Endodermal cell (in vitro differentiated cells): ENCODE results near the gene ACTN3. TPM values are rescaled to one million over a fixed set of nuclear protein-coding genes. Genes with fewer than 3 reads are reported as not detected.

Experiments used
- DNase-seq: peaks from one replicate; pipeline ENCODE4 v3.0.0-alpha.2; 2017
- H3K27ac ChIP-seq: 2 replicates; pipeline ENCODE4 v1.5.1; 2013; ENCODE audit warnings: mild to moderate bottlenecking, low read depth, low read length, moderate library complexity
- H3K27me3 ChIP-seq: 2 replicates; pipeline ENCODE4 v1.6.1; 2013; ENCODE audit warnings: mild to moderate bottlenecking, low read length, moderate library complexity; ENCODE audit not compliant: insufficient read depth, control insufficient read depth, poor library complexity, severe bottlenecking
- H3K36me3 ChIP-seq: 2 replicates; pipeline ENCODE4 v1.7.0; 2013; ENCODE audit warnings: mild to moderate bottlenecking, low read length, moderate library complexity; ENCODE audit not compliant: control insufficient read depth, insufficient read depth
- H3K4me1 ChIP-seq: one replicate; pipeline ENCODE4 v1.7.0; 2013; ENCODE audit warnings: low read length; ENCODE audit not compliant: control insufficient read depth, insufficient read depth
- H3K4me3 ChIP-seq: 2 replicates; pipeline ENCODE4 v1.5.1; 2013; ENCODE audit warnings: mild to moderate bottlenecking, low read length, moderate library complexity
- H3K9ac ChIP-seq: 2 replicates; pipeline ENCODE4 v1.6.1; 2013; ENCODE audit warnings: mild to moderate bottlenecking, low read length, moderate library complexity; ENCODE audit not compliant: poor library complexity, severe bottlenecking; ENCODE audit errors: extremely low read depth
- H3K9me3 ChIP-seq: 2 replicates; pipeline ENCODE4 v1.6.1; 2013; ENCODE audit warnings: mild to moderate bottlenecking, low read length, moderate library complexity; ENCODE audit not compliant: control insufficient read depth
- H3K27ac Mint-ChIP-seq: 2 replicates; pipeline ENCODE4 v1.8.0; 2020; ENCODE audit warnings: mixed read lengths
- H3K27me3 Mint-ChIP-seq: 2 replicates; pipeline ENCODE4 v1.8.0; 2021; ENCODE audit warnings: mild to moderate bottlenecking, mixed read lengths; ENCODE audit not compliant: insufficient read depth
- H3K36me3 Mint-ChIP-seq: 2 replicates; pipeline ENCODE4 v1.8.0; 2020; ENCODE audit warnings: low read depth, mixed read lengths
- H3K4me1 Mint-ChIP-seq: 2 replicates; pipeline ENCODE4 v1.8.0; 2020; ENCODE audit warnings: mixed read lengths
- H3K4me3 Mint-ChIP-seq: 2 replicates; pipeline ENCODE4 v1.8.0; 2020; ENCODE audit warnings: mild to moderate bottlenecking, moderate library complexity, mixed read lengths
- H3K9me3 Mint-ChIP-seq: 2 replicates; pipeline ENCODE4 v1.8.0; 2020; ENCODE audit warnings: mild to moderate bottlenecking, mixed read lengths
- WGBS, 2 experiments: methylation state at CpG; one replicate each; pipeline versions ENCODE4 v1.1.5 to v1.1.7; 2013; ENCODE audit warnings: missing lambda C conversion rate in 2 of 2, mixed read lengths in 1 of 2; ENCODE audit not compliant: insufficient coverage in 1 of 2, insufficient read length in 1 of 2; 5-methylcytosine and 5-hydroxymethylcytosine counted together
- total RNA-seq, 2 donors: library from RNA; stranded (reverse); fragmentation: NEBNext Ultra II Directional in 1 of 2; extraction: Animal tissue kit (Norgen Biotek cat#: 25700) in 1 of 2; gene quantifications; 2 replicates in 1 of 2; 3 replicates in 1 of 2; pipeline ENCODE4 v1.2.1, GENCODE V29; 2021
- TF ChIP-seq, protein P1 (sequence below): fragments of 200-600 bp; sonication (generic); conservative IDR thresholded peaks from 2 replicates; pipeline ENCODE4 v1.5.0; 2021; ENCODE audit warnings: antibody characterized with exemption, mild to moderate bottlenecking

Gene ACTN3
- total RNA-seq, 2 donors from 2014 or later: 1.7 to 5.3 TPM

DNA sequence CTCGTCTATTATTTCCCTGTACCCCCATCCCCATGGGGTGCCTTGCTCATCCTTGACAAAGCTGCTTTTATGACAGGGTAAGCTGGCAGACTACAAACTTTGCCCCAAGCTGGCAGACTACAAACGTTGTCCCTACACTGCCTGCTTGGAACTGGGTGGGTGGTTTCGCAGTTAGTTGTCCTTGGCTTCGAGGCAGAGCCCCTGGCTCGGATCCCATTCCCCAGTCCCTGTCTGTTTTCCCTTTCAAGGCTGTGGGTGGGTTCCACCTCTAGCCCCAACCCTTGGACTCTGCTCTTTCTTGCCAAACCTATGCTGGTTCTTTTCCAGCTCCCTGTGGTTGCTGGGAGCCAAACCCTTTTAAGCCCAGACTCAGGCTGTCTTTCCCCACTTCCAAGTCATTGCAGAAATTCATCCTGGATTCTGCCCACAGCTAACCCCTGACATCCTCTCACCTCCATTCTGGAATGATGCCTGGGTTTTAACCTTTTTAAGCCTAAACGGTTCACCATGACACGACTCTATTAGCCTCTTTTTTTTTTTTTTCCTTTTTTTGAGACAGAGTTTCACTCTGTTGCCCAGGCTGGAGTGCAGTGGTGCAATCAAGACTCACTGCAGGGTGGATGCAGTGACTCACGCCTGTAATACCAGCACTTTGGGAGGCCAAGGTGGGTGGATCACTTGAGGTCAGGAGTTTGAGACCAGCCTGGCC lies 60.6 kb downstream of the ACTN3 start:
- 88 to 92% methylated on average over 6 to 8 of the region's 8 CpGs for WGBS, 2 experiments
- no peak overlapping the region for H3K4me3 Mint-ChIP-seq
- no peaks in the 10 kb centered on the region for H3K4me1 ChIP-seq
- DNase-seq: no peak
- H3K9ac ChIP-seq: no peak overlapping the region
- H3K4me1 Mint-ChIP-seq: no peaks in the 10 kb centered on the region
- H3K27me3 ChIP-seq: no peaks in the 10 kb centered on the region
- peaks cover 19% of the 10 kb centered on the region for H3K36me3 ChIP-seq
- H3K9me3 ChIP-seq: no peaks in the 10 kb centered on the region
- H3K27ac Mint-ChIP-seq: no peak overlapping the region
- no peak overlapping the region for H3K4me3 ChIP-seq
- H3K27me3 Mint-ChIP-seq: no peaks in the 10 kb centered on the region
- no peak overlapping the region for H3K27ac ChIP-seq
- H3K9me3 Mint-ChIP-seq: peaks cover 9% of the 10 kb centered on the region
- TF ChIP-seq, protein P1, sequence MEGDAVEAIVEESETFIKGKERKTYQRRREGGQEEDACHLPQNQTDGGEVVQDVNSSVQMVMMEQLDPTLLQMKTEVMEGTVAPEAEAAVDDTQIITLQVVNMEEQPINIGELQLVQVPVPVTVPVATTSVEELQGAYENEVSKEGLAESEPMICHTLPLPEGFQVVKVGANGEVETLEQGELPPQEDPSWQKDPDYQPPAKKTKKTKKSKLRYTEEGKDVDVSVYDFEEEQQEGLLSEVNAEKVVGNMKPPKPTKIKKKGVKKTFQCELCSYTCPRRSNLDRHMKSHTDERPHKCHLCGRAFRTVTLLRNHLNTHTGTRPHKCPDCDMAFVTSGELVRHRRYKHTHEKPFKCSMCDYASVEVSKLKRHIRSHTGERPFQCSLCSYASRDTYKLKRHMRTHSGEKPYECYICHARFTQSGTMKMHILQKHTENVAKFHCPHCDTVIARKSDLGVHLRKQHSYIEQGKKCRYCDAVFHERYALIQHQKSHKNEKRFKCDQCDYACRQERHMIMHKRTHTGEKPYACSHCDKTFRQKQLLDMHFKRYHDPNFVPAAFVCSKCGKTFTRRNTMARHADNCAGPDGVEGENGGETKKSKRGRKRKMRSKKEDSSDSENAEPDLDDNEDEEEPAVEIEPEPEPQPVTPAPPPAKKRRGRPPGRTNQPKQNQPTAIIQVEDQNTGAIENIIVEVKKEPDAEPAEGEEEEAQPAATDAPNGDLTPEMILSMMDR: no peak
- H3K36me3 Mint-ChIP-seq: peaks cover 44% of the 10 kb centered on the region

DNA sequence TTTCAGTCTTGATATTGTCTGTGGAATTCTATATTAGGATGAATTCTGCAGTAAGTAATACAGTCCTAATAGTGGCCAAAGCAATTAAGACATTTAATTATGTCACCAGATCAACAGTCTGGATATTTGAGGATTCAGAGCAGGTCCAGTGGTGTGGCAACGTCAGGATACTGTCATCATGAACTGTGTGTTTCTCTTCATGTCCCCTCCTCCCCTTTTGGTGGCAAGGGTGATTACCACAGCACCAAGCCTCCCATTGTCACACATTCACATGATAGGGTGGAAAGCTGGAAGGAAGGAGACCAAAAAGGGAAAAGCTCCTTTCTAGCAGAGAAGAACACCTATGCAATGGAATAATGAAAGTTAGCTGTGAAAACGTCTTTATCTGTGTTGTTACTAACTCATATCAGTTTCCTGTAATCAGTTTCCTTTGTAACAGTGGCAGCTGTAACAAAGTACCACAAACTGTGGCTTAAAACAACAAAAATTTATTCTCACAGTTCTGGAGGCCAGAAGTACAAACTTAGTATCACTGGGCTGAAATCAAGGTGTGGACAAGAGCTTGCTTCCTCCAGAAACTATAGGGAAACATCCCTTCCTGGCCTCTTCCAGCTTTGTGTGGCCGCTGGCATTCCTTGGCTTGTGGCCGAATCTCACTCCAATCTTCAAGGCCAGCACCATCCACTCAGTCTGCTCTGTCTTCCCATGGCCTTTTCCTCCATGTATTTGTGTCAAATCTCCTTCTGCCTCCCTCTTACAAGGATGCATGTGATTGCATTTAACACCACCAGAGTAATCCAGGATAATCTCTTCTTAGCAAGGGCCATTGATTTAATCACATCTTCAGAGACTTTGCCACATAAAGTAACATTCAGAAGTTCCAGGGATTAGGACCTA lies 63.3 kb downstream of the ACTN3 start:
- peaks cover 4% of the 10 kb centered on the region for H3K27me3 ChIP-seq
- H3K4me1 Mint-ChIP-seq: no peaks in the 10 kb centered on the region
- H3K9me3 Mint-ChIP-seq: peaks cover 9% of the 10 kb centered on the region
- peaks cover 7% of the 10 kb centered on the region for H3K27me3 Mint-ChIP-seq
- no peak for DNase-seq
- WGBS, 2 experiments: 90 to 94% methylated on average over 3 to 4 of the region's 4 CpGs
- no peak overlapping the region for H3K9ac ChIP-seq
- H3K27ac Mint-ChIP-seq: no peak overlapping the region
- H3K27ac ChIP-seq: no peak overlapping the region
- peaks cover 28% of the 10 kb centered on the region for H3K36me3 Mint-ChIP-seq
- H3K4me1 ChIP-seq: no peaks in the 10 kb centered on the region
- no peaks in the 10 kb centered on the region for H3K9me3 ChIP-seq
- no peak overlapping the region for H3K4me3 Mint-ChIP-seq
- TF ChIP-seq, protein P1: no peak
- no peak overlapping the region for H3K4me3 ChIP-seq
- H3K36me3 ChIP-seq: peaks cover 9% of the 10 kb centered on the region

DNA sequence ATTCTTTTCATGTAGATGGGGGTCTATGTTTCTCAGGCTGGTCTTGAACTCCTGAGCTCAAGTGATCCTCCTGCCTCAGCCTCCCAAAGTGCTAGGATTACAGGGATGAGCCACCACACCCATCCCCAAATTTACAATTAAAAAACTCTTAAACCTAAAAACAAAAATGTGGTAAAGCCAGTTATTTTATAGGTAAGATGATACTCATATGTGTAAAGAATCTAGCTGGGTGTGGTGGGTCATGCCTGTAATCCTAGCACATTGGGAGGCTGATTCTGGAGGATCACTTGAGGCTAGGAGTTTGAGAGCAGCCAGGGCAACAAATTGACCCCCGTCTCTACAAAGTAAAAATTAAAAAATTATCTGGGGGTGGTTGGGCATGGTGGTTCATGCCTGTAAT lies 65.8 kb downstream of the ACTN3 start:
- H3K4me3 ChIP-seq: no peak overlapping the region
- TF ChIP-seq, protein P1: no peak
- H3K27ac ChIP-seq: no peak overlapping the region
- peaks cover 2% of the 10 kb centered on the region for H3K4me1 Mint-ChIP-seq
- no peak overlapping the region for H3K9ac ChIP-seq
- no peak overlapping the region for H3K4me3 Mint-ChIP-seq
- H3K36me3 Mint-ChIP-seq: peaks cover 11% of the 10 kb centered on the region
- H3K4me1 ChIP-seq: no peaks in the 10 kb centered on the region
- DNase-seq: no peak
- H3K27me3 Mint-ChIP-seq: peaks cover 7% of the 10 kb centered on the region
- peaks cover 4% of the 10 kb centered on the region for H3K27me3 ChIP-seq
- 100% methylated on average over 1 of the region's 1 CpG for WGBS, 2 experiments
- peaks cover 9% of the 10 kb centered on the region for H3K9me3 Mint-ChIP-seq
- no peak overlapping the region for H3K27ac Mint-ChIP-seq
- no peaks in the 10 kb centered on the region for H3K36me3 ChIP-seq
- no peaks in the 10 kb centered on the region for H3K9me3 ChIP-seq

Other genes starting within 250 kb of the ACTN3 start
- gene CD248, start 229.9 kb upstream of the ACTN3 start, total RNA-seq: under 1 TPM; 0.33 to 0.40 TPM
- gene RIN1, start 210.5 kb upstream of the ACTN3 start, total RNA-seq: 1 to 10 TPM; 2.2 to 2.6 TPM
- gene BRMS1, start 201.8 kb upstream of the ACTN3 start, total RNA-seq: 10 to 100 TPM; 38.7 to 40.3 TPM
- gene B4GAT1, start 199.3 kb upstream of the ACTN3 start, total RNA-seq: 10 to 100 TPM; 29.4 to 45.7 TPM
- 10 to 100 TPM; 30.8 to 32.4 TPM for gene SLC29A2, start 175.1 kb upstream of the ACTN3 start, total RNA-seq
- gene NPAS4, start 125.9 kb upstream of the ACTN3 start, total RNA-seq: not detected
- gene MRPL11, start 108.1 kb upstream of the ACTN3 start, total RNA-seq: 100 to 1,000 TPM in 1 of 2 donors, 10 to 100 TPM in 1; 84.5 to 111 TPM
- 10 to 100 TPM in 1 of 2 donors, 1 to 10 TPM in 1; 9.0 to 12.4 TPM for gene PELI3, start 80.0 kb upstream of the ACTN3 start, total RNA-seq
- 10 to 100 TPM; 84.8 to 86.3 TPM for gene DPP3, start 66.5 kb upstream of the ACTN3 start, total RNA-seq
- gene BBS1, start 36.3 kb upstream of the ACTN3 start, total RNA-seq: 10 to 100 TPM; 52.4 to 67.3 TPM
- gene ZDHHC24, start 855 bp upstream of the ACTN3 start, total RNA-seq: 10 to 100 TPM; 10.6 to 11.7 TPM
- 10 to 100 TPM in 1 of 2 donors, 1 to 10 TPM in 1; 5.0 to 18.6 TPM for gene CTSF, start 21.7 kb downstream of the ACTN3 start, total RNA-seq
- 1 to 10 TPM in 1 of 2 donors, under 1 TPM in 1; 0.84 to 1.5 TPM for gene CCDC87, start 46.2 kb downstream of the ACTN3 start, total RNA-seq
- gene CCS, start 46.3 kb downstream of the ACTN3 start, total RNA-seq: 10 to 100 TPM; 62.9 to 64.7 TPM
- 100 to 1,000 TPM in 1 of 2 donors, 10 to 100 TPM in 1; 90.0 to 110 TPM for gene RBM14, start 69.7 kb downstream of the ACTN3 start, total RNA-seq
- gene RBM4, start 91.8 kb downstream of the ACTN3 start, total RNA-seq: 100 to 1,000 TPM; 151 to 191 TPM
- gene RBM4B, start 131.0 kb downstream of the ACTN3 start, total RNA-seq: 10 to 100 TPM; 23.3 to 28.5 TPM
- 10 to 100 TPM; 36.0 to 46.0 TPM for gene SPTBN2, start 182.3 kb downstream of the ACTN3 start, total RNA-seq